Fibroblast of villous mesenchyme (primary cell): ENCODE results near the gene ITCH. TPM values are rescaled to one million over a fixed set of nuclear protein-coding genes. Genes with fewer than 3 reads are reported as not detected.

Experiments used
- DNase-seq: peaks from one replicate; pipeline ENCODE4 v3.0.0-alpha.2; 2010; ENCODE audit warnings: low read depth
- H3K4me3 ChIP-seq: 2 replicates; pipeline ENCODE4 v1.5.1; 2011; ENCODE audit warnings: low read depth, mild to moderate bottlenecking, low read length
- total RNA-seq: library from RNA; depleted of rRNA; stranded (reverse); fragments of >200 nt; gene quantifications from 2 replicates; pipeline ENCODE4 v1.2.3, GENCODE V29; 2012
- TF ChIP-seq, protein P1 (sequence below): IDR thresholded peaks from 2 replicates; pipeline ENCODE4 v1.5.1; 2012; ENCODE audit warnings: low read depth, mild to moderate bottlenecking, low read length; ENCODE audit not compliant: insufficient read depth

Gene ITCH
- total RNA-seq, 1 donor, result 88.9 TPM

DNA sequence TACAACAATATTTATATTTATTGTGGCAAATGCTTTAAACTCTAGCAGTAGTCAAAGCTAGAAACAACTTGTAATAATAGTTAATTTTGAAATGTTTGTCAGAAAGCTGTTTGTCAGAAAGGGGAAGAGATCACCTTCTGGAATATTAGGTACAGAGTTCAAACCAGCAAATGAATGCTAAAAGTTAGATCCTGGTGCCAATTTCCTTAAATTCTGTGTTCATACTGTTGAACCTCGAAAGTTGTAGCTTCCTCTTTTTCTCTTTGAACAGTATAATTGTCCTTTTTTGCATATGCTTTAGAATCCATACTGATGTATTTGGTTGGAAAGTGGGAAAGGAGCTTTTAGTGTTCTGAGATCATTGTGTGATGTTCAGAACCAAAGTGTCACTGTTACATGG, 22.4 kb downstream of the ITCH start:
- H3K4me3 ChIP-seq, result no peak overlapping the region
- TF ChIP-seq, protein P1, sequence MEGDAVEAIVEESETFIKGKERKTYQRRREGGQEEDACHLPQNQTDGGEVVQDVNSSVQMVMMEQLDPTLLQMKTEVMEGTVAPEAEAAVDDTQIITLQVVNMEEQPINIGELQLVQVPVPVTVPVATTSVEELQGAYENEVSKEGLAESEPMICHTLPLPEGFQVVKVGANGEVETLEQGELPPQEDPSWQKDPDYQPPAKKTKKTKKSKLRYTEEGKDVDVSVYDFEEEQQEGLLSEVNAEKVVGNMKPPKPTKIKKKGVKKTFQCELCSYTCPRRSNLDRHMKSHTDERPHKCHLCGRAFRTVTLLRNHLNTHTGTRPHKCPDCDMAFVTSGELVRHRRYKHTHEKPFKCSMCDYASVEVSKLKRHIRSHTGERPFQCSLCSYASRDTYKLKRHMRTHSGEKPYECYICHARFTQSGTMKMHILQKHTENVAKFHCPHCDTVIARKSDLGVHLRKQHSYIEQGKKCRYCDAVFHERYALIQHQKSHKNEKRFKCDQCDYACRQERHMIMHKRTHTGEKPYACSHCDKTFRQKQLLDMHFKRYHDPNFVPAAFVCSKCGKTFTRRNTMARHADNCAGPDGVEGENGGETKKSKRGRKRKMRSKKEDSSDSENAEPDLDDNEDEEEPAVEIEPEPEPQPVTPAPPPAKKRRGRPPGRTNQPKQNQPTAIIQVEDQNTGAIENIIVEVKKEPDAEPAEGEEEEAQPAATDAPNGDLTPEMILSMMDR, result no peak
- DNase-seq, result no peak

DNA sequence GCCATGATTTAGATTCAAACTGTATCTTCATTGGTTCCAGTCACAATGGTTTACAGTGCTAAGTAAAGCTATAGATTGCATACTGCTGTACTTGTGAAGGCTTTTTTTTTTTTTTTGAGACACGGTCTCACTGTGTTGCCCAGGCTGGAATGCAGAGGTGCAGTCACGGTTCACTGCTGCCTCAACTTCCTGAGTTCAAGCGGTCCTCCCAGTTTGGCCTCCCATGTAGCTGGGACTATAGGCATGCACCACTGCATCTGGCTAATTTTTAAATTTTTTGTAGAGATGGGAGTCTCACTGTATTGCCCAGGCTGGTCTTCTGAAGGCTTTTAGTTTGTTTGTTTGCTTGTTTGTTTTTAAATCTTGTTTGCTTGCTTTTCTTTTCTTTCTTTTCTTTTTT, 24.9 kb downstream of the ITCH start:
- TF ChIP-seq, protein P1, result no peak

DNA sequence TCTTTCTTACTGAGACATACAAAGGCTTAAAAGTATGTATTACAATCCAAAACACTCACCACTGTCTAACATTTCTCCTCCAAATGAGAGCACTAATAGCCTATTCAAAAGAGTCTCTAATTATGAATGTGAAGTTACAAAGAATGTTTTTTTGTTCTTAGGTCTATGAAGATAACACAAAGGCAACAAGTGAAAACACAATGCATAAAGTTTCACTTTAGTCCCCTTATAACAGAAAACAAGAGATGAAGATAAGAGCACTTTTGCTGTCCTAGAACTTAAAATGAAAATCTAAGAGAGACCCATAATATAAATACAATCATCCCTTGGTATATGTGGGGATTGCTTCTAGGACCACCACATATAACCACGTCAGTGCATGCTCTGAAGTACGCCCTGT, 25.6 kb downstream of the ITCH start:
- DNase-seq, result no peak
- TF ChIP-seq, protein P1, result no peak
- no peak overlapping the region for H3K4me3 ChIP-seq

More for the DNA sequence above, 24.9 kb downstream of the ITCH start:
- no peak for DNase-seq
- H3K4me3 ChIP-seq, result no peak overlapping the region

DNA sequence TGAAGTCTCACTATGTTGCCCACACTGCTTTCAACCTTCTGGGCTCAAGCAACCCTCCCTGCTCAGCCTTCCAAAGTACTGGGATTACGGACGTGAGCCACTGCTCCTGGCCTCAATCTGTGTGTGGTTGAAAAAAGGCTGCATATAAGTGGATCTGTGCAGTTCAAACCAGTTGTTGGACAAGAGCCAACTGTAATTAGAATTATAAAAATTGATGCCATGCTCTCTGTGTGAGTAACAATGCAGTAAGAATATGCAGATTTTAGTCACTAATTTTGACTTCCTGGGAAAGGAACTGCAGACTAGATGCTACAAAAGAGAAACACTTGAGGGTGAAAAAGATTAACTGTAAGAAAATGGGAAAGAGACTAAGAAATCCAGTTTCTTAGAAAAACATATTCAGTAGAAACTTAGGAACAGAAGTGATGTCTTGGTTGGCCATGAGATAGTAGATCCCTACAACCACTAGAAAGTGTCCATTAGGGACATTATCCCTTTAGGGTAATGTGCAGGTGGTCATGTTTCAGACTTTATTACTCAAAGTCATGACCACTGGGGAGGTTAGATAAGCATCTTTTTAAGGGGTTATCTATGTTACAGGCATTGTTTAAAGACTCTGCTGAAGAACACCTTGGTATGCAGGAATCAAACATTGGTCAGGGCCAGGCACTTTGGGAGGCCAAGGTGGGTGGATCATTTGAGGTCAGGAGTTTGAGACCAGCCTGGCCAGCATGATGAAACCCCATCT, 26.3 kb downstream of the ITCH start:
- no peak overlapping the region for H3K4me3 ChIP-seq
- no peak for DNase-seq
- TF ChIP-seq, protein P1, result no peak

DNA sequence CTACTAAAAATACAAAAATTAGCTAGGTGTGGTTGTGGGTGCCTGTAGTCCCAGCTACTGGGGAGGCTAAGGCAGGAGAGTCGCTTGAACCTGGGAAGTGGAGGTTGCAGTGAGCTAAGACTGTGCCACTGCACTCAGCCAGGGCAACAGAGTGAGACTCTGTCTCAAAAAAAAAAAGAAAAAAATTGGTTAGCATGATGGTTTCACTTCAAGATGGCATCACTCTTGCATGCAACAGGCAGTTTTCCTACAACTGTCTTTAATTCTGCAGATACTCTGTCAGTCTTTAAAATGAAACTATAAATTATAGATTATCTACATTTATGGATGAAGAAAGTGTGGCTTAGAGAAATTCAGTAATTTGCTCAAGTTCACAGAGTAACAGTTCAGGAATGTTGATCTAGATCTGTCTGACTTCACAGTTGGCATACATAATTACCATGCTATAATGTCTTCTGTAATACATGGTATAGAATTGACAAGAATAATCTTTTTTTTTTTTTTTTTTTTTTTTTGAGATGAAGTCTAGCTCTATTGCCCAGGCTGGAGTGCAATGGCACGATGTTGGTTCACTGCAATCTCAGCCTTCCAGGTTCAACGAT, 27.0 kb downstream of the ITCH start:
- no peak overlapping the region for H3K4me3 ChIP-seq
- TF ChIP-seq, protein P1, result no peak
- no peak for DNase-seq

DNA sequence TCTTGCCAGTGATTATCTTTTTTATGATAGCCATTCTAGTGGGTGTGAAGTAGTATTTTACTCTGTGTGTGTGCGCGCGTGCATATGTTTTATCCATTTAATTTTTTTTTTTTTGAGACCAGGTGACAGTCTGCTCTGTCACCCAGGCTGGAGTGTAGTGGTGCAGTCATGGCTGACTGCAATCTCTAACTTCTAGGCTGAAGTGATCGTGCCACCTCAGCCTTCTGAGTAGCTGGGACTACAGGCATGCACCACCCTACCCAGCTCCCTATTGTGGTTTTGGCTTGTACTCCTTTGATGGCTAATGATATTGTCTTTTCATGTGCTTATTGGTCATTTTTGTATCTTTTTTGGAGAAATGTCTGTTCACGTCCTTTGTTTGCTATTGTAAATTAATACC, 33.3 kb downstream of the ITCH start:
- no peak for DNase-seq
- TF ChIP-seq, protein P1, result no peak
- no peak overlapping the region for H3K4me3 ChIP-seq
